Right renal pelvis (tissue), 4 donors: Measurements from ENCODE around the gene HOOK2. TPM values are rescaled to one million over a fixed set of nuclear protein-coding genes. Genes with fewer than 3 reads are reported as not detected.

Experiments
- DNase-seq, 4 donors: peaks; one replicate each; pipeline ENCODE4 v3.0.0-alpha.2; 2013; ENCODE audit warnings: low read depth in 4 of 4, low spot score in 3 of 4, missing footprints in 1 of 4
- polyA plus RNA-seq, 4 donors: library from polyadenylated mRNA; unstranded; fragments of 120-200 nt; gene quantifications; one replicate each; pipeline ENCODE4 v1.2.1, GENCODE V29; 2013; ENCODE audit not compliant: insufficient read length in 4 of 4

HOOK2 gene
- polyA plus RNA-seq, 4 donors: 39.0 to 61.9 (median 42.5) TPM

DNA sequence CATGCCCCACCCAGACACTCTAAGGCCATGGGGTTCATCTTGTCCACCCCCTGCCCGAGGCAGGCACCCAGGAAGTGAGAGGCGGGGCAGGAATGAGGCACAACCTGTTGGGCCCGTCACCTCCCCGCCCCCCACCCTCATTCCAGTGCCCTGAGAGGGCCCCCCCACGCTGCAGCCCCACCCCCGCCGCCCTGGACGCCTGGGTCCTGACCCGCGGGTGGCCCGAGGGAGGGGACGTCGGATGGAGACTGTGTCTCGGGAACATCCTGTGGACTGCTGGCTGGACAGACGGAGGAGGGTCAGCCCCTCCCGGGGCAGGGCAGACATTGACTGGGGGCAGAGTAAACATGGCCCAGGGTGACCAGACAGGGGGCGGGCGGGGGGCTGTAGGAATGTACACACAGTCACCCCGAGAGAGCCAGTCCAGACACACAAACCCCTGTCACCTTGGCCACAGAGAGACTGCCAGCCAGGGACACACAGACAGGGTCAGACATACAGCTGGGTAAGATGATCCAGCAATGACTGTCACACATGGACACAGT lies 8.6 kb upstream of the HOOK2 start:
- no peak for DNase-seq

DNA sequence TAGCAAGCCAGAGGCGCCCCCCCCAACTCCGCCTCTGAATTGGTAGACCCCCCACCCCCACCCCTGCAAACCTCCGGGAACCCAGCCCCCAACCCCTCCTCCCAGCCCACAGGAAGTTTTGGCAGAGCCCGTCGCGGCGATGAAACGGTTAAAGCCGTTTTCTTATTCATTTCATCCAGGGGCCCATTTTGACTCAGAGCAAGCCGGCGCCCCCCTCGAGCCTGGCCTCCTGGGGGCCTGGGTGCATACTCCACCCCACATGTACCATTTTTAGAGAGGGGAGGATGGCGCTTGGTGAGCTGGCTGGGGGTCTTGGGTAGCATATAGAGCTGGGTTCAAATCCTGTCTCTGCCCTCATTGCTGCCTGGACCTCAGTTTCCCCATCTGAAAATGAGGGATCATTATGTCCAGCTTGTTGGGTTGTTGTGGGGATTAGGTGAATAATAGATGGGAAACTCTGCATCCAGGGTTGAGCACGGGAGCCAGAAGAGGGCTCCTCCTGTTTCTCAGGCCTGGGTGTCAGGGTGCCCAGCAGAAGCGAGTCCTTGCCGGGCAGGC lies 8.0 kb upstream of the HOOK2 start:
- no peak for DNase-seq

DNA sequence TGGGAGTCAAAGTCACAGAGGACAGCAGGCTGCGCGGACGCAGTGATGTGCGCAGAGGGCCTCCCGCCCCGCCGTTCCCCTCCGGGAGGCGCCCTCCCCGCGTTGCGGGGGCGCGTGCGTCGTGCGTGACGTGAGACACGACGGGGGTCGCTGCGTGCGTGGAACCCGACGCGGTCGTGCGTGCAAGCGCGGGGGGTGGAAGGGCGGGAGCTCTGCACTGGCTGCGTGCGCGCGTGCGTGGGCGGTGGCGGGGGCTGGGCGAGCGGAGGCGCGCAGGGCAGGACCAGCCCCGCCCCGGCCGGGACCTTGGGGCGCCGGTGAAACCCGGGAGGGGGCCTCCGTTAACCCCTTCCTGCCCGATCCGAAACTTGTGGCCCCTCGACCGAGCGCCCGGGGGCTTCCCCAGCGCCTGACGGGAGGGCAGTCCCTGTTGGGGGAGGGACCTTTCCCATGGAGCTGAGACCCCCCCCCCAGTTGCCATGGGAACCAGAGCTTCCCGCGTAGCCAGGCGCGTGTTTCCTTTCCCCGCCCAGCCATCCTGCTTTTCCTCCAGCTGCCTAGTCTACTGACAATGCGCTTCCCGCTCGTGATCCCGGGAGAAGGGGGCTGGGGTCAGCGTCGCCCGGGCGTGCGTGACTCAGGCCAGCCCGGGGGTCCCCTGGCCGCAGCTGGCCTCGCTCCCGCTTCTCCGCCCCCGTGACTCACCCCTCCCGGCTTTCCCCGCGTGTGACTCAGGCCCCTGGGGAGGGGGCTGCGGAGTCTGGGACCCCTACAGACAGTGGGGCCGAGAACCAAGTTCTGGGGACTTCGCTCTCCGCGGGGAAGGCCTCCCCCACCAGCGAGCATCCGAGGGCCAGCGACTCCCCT lies 7.3 kb upstream of the HOOK2 start:
- no peak for DNase-seq

DNA sequence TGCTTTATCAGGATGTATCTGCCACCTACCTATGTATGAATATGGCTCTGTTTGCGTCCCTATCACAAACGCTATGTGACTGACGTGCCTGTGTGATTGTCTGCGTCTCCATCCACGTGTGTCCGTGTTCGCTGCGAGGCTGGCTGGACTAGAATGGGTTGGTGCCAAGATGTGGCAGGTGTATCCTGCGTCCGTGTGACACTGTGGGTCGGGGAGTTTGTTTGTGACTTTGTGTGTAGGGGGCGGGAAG lies 6.7 kb upstream of the HOOK2 start:
- no peak for DNase-seq

DNA sequence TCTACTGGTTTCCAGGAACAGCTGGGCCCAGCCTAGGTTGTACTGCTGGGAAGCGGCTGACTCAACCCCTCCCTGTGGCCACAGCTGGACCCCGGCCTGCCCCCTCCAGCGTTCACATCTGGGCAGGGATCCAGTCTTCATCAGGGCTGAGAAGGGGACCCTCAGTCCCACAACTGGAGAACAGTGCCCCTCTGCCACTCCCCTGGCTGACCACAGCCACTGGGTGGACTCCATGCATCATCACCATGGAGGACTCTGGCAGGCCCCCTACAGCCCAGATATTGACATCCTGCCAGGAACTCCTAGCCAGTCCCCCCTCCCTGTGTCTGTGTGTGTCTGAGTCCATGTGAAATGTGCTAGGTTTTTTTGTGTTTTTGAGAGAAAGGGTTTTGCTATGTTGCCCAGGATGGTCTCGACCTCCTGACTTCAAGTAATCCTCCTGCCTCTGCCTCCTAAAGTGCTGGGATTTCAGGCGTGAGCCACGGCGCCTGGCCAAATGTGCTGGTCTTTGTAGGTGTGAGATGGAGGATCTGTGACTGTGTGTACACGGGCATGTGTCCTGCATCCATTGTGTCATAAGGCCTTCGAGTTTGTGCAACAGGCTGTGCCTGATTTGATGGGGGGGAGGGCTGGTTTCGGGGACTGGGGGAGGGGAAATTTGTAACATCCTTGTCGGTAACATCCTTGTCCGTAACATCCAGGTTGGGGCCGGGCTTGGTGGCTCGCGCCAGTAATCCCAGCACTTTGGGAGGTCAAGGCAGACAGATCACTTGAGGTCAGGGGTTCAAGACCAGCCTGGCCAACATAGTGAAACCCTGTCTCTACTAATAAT lies 4.0 kb upstream of the HOOK2 start:
- DNase-seq: no peak

- no peak for DNase-seq
Observed at GRCh38 chr19:12778905-12779161, 3.5 kb upstream of the HOOK2 start.

GRCh38 chr19:12778017-12778904 lies 2.9 kb upstream of the HOOK2 start:
- no peak for DNase-seq

DNA sequence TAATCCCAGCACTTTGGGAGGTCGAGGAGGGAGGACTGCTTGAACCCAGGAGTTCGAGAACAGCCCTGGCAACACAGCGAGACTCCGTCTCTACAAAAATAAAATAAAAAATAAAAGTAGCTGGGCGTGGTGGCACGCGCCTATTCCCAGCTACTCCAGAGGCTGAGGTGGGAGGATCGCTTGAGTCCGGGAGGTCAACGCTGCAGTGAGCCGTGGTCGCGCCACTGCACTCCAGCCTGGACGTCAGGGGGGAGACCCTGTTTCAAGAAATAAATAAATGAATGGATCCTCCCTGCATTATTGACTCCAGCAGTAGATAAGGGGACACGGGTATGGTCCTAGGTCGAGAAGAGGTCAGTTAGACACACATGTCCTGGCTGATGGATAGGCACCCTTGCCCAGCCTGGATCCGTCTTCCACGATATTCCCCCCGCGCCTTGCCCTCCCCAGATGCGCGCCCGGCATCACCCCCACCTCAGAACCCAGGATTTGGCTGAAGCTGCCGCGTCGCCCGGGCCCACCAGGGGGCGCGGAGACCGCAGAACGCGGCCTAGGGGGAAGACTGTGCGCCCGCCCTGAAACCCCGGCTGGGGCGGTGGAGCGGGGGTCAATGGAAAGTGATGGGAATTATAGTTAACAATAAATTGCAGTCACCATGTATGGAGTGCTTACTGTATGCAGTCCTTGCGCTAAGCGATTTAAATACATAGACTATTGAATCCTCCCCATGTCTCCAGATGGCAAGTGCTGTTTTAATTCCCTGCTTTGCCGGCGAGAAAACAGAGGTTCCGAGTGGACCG lies 2.1 kb upstream of the HOOK2 start:
- DNase-seq: no peak

DNA sequence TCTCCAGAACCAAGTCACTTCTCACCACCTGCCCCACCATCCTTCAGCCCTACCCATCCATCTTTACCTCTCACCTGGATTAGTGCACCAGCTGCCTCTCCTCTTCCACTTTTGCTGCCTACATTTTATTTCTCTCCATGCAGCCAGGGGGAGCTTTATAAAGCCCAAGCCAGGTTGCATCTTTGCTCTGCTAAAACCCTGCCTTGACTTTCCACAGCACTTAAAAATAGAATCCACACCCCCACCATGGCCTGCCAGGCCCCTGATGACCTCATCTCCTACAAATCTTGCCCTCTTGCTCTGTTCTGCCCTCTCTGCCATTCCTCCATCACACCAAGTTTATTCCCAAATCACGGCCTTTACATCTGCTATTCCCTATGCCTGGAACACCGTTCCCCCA lies 1.8 kb downstream of the HOOK2 start:
- no peak for DNase-seq

DNA sequence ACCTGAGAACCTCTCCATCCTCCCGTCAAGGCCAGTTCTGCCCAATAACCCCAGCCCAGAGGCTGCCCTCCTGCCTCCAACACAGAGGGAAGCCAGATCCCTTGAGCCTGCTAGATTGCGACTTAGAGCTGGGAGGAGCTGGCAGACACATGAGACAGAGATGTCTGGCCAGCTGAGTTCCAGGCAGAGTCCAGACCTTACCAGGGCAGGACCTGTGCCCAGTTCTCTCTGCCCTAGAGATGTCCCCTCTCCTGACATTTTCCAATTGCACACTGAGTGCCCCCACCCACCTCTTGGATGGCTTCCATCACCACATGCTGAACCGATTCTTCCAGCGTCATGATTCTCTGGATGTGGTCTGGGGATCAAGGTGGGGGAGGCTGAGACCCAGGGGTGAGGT lies 3.0 kb downstream of the HOOK2 start:
- DNase-seq: no peak

- no peak for DNase-seq
Observed at GRCh38 chr19:12770922-12771321, 4.4 kb downstream of the HOOK2 start.

GRCh38 chr19:12769689-12770088 lies 5.7 kb downstream of the HOOK2 start:
- no peak for DNase-seq

GRCh38 chr19:12767666-12768065 lies 7.7 kb downstream of the HOOK2 start:
- DNase-seq: no peak

DNA sequence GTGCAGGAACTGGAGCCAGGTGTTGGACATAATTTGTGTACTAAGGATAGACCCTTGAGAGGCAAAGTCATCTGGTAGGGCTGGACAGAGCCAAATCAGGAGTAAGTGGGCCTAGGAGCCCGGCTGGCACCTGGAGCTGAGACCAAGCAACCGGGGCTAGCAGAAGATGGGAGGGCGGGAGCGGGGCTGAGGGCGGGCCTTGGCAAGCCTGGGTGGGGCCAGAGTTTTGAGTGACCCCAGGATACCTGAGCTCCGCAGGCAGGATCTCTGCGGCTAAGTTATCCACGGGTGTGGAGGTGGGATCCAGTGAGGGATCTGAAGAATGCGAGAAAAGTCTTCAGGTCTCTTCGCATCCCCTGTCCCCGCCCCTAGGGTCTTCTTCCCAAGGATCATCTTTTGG lies 8.2 kb downstream of the HOOK2 start:
- DNase-seq: no peak

GRCh38 chr19:12766051-12766521 lies 9.3 kb downstream of the HOOK2 start:
- DNase-seq: no peak

DNA sequence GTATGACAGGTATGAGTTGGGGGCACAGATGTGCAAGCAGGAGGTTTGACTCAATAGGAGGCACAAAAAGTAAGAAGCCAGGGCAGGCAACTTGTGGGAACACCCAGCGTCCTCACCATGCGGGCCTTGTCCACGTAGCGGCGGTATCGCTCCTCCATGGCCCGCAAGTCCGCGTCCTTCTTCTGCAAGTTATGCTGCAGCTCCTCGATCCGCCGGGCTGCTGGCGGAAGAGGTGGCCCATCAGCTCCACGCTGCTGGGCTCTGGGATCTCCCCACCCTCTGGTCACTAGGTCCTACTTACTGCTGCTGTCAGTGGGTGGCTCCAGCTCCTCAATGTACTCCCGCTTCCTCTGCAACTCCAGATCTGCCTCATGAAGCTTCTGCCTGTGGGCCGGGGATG lies 10.7 kb downstream of the HOOK2 start:
- no peak for DNase-seq

DNA sequence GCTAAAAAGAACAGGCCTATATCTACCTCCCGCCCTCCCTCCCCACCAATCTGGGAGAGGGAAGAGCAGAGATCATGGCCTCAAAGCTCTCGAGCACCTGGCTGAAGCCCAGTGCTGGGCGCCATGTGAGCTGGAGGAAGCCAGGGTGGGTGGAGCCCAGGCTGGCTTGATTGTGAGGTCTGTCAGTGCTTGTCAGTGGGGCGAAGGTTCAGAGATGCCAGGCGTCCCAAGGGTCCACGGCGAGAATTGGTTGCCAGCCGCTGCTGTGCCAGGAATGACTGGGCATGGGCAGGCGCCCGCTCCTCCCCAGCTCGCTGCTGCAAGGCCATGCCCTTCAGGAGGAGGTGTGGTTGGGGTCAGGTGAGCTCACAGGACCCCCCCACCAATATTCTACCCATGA lies 12.3 kb downstream of the HOOK2 start:
- no peak for DNase-seq

DNA sequence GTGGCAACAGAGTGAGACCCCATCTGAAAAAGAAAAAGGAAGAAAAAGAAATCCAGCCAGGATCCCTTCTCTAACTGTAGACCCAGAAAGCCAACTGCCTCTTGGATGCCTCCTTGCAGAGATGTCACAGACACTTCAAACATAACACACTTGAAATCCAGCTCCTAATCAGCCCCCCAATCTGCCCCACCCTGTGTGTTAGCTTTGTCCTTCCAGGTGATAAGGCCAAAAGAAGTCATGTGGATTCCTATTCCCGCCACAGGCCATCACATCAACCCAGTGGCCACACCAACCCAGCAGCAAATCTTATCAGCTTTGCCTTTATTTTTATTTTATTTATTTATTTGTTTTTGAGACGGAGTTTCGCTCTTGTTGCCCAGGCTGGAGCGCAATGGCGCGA lies 15.7 kb downstream of the HOOK2 start:
- no peak for DNase-seq

GRCh38 chr19:12757544-12758274 lies 17.6 kb downstream of the HOOK2 start:
- peak in 1 of 4 donors; percentile 51 for DNase-seq
